Measurements from ENCODE around the gene NAA15. TPM values are rescaled to one million over a fixed set of nuclear protein-coding genes. Genes with fewer than 3 reads are reported as not detected.

NAA15 gene
- total RNA-seq, 2 donors from 2014 or later, result 16.5 to 22.8 TPM

DNA sequence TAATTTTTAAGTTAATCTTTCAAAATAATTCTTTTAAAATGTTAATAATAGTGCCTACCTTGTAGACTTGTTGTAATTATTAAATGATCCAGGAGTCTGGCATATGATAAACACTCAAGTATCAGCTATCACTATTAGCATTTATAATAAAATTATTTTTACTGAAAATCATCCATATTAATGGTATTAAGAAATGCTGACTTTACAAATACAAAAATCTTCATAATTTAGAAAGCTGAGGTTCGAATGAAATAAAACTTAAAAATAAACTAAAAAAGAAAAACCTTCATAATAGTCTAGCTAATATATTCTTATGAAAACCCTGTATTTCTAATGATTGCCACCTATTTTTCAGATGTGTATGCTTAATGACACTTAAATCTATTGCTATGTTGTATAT lies 26.5 kb upstream of the NAA15 start:
- intact Hi-C loops (cut with DNase I), result no loop called here
- Histone ChIP-seq H3K9me3 (no peaks in the 10 kb centered on the region), H3K4me3 (no peak overlapping the region), H3K27me3 (peaks cover 0 to 10% of the 10 kb centered on the region in 2 donors), H3K27ac (no peak overlapping the region), H3K36me3 (replicated peaks in 1 of 2; ENCODE audit: insufficient read depth in 1 of 2, low read depth in 2 of 2) (no peaks in the 10 kb centered on the region), H3K4me1 (peaks cover 8% of the 10 kb centered on the region)
- TF ChIP-seq POLR2A (IDR thresholded peaks at IDR 0.05), result no peak
- TF ChIP-seq, protein P1, sequence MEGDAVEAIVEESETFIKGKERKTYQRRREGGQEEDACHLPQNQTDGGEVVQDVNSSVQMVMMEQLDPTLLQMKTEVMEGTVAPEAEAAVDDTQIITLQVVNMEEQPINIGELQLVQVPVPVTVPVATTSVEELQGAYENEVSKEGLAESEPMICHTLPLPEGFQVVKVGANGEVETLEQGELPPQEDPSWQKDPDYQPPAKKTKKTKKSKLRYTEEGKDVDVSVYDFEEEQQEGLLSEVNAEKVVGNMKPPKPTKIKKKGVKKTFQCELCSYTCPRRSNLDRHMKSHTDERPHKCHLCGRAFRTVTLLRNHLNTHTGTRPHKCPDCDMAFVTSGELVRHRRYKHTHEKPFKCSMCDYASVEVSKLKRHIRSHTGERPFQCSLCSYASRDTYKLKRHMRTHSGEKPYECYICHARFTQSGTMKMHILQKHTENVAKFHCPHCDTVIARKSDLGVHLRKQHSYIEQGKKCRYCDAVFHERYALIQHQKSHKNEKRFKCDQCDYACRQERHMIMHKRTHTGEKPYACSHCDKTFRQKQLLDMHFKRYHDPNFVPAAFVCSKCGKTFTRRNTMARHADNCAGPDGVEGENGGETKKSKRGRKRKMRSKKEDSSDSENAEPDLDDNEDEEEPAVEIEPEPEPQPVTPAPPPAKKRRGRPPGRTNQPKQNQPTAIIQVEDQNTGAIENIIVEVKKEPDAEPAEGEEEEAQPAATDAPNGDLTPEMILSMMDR (IDR thresholded peaks at IDR 0.05), result no peak
- no peak for ATAC-seq
- DNase-seq, result no peak
- 92 to 97% methylated on average over 1 of the region's 1 CpG for WGBS, 2 donors

DNA sequence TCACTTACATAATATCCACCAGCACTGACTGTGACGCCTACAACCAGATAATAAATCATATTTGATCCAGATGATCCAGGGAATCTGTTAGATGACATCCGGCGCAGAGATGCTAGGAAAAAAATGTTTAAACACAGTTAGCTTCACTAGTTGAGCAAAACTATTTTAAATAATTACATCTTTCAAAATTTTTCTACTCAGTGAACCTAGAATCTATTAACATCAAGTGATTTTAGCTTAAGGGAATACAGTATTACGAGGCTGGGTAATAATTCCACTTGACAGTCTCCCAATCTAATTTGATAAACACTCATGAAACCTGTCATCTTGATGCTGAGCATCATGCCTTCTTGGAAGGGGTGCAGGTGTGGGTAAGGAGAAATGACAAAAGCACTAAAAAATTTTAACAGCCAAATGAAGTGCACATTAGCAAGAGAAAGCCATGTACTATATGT lies 26.0 kb upstream of the NAA15 start:
- TF ChIP-seq, protein P1 (IDR thresholded peaks at IDR 0.05), result no peak
- TF ChIP-seq POLR2A (IDR thresholded peaks at IDR 0.05), result no peak
- Histone ChIP-seq H3K36me3 (replicated peaks in 1 of 2; ENCODE audit: insufficient read depth in 1 of 2, low read depth in 2 of 2) (no peaks in the 10 kb centered on the region), H3K4me1 (peaks cover 12% of the 10 kb centered on the region), H3K27ac (no peak overlapping the region), H3K27me3 (peaks cover 0 to 12% of the 10 kb centered on the region in 2 donors), H3K4me3 (no peak overlapping the region), H3K9me3 (no peaks in the 10 kb centered on the region)
- intact Hi-C loops (cut with DNase I), result no loop called here
- WGBS, 2 donors, result 88 to 92% methylated on average over 4 of the region's 4 CpGs
- DNase-seq, result no peak
- no peak for ATAC-seq

DNA sequence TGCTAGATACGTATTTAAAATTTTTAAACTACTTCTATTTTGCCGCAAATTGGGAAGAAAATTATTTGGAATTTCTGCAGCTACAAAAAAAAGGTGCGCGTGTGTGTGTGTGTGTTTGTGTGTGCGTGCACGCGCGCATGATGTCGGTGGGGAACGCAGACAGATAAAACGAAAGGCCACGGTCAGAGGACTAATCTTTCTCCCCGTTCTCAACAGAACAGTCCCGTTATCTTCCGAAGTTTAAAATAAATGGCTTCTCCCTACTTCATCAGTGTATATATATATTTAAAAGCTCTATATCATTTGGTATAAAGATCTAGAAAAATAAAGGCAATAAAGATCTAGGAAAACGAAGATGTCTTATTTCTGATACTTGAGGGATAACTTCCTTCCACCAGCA lies 22.8 kb upstream of the NAA15 start:
- Histone ChIP-seq H3K4me1 (peaks cover 12% of the 10 kb centered on the region), H3K4me3 (no peak overlapping the region), H3K27me3 (peaks cover 0 to 12% of the 10 kb centered on the region in 2 donors), H3K36me3 (replicated peaks in 1 of 2; ENCODE audit: insufficient read depth in 1 of 2, low read depth in 2 of 2) (no peaks in the 10 kb centered on the region), H3K9me3 (no peaks in the 10 kb centered on the region), H3K27ac (no peak overlapping the region)
- DNase-seq (no peak), ATAC-seq (no peak)
- TF ChIP-seq POLR2A (IDR thresholded peaks at IDR 0.05), result no peak
- TF ChIP-seq, protein P1 (IDR thresholded peaks at IDR 0.05), result no peak
- intact Hi-C loops (cut with DNase I), result no loop called here
- 69 to 84% methylated on average over 16 of the region's 16 CpGs for WGBS, 2 donors

DNA sequence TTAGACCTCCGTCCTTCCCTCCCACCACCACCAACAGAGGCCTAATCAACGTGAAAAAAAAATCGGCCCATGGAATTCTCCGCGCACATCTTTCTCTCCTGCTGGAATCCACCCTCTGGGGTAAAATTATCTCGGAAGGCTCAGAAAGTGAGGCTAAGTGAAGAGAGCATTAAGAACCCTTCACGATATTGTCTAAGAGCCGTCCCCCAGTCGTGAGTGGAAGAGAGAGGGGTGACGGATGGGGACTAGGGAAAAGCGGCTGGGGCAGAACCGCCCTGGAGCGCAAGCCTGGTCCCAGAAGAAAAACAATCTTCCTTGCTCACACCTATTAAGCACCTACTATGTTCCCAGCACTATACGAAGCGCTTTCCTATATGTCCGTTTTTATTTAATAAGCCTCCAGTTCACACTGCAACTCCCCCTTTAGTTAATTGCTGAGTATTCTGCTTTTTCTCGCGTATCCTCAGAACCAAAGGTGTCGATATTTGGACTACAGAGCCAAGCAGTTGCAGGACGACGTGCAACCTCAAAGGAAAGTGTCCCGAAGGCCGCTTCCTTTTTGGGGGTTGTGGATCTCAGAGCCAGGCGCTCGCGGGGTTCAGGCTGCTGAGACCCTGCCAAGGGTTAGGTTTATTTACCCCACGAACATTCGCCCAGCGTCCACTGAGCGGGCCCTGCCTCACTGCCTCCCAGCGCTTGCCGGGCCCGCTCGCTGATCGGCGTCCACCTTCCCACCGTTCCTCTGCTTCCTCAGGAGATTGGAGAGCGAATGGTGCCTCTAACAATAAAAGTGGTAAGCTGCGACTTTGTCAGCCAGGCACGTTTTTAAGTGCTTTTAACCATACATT lies 22.2 kb upstream of the NAA15 start:
- DNase-seq, result peak in 1 of 4 donors; percentile 12

More for the DNA sequence above, 22.2 kb upstream of the NAA15 start:
- ATAC-seq, result no peak
- TF ChIP-seq, protein P1 (IDR thresholded peaks at IDR 0.05), result no peak
- H3K4me1 ChIP-seq, result peaks cover 12% of the 10 kb centered on the region
- H3K36me3 ChIP-seq (replicated peaks in 1 of 2; ENCODE audit: insufficient read depth in 1 of 2, low read depth in 2 of 2), result no peaks in the 10 kb centered on the region
- no peak overlapping the region for H3K4me3 ChIP-seq
- no peaks in the 10 kb centered on the region for H3K9me3 ChIP-seq
- 28 to 31% methylated on average over 40 of the region's 40 CpGs for WGBS, 2 donors
- peaks cover 0 to 12% of the 10 kb centered on the region in 2 donors for H3K27me3 ChIP-seq
- no peak overlapping the region for H3K27ac ChIP-seq
- intact Hi-C loops (cut with DNase I), result no loop called here
